ENCODE measurements around the gene JAKMIP3. TPM values are rescaled to one million over a fixed set of nuclear protein-coding genes. Genes with fewer than 3 reads are reported as not detected.

Gene JAKMIP3
- total RNA-seq, 6 experiments from 2014 or later, result 0.06 to 0.22 (median 0.18) TPM

DNA sequence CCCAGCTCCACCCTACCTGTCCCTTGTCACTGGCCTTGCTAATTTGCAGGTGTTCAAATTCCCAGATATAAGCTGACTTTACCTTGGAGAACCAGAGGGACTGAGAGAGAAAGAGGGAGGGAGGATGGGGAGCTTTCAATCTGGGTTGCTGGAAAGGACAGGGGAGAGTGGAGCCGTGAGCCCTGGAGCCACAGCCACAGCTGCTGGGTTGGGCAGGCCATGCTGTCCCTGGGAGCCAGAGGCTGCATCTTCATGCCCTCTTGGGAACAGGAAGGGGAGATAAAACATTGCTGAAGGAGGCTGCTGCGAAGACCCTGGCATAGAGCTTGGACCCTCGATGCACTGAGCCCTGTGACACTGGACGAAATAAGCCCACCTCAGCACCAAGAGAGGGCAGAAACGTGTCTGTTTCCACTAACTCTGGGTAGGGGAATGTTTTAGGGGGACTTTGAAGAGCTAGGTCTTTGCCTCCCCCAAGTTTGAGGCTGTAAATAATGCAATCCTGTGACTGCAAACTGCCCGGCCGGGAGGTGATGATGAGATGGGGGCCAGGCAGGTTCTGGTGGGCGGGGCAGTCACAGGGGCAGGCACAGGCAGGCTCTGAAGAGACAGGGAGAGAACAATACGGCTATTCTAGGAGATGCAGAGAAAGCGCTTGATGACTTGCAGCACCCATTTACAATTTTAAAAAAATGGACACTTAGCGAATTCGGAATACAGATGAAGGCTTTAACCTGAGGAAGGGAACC lies 5.8 kb upstream of the JAKMIP3 start:
- intact Hi-C loops (cut with DNase I), result no loop called here
- TF ChIP-seq, protein P1, sequence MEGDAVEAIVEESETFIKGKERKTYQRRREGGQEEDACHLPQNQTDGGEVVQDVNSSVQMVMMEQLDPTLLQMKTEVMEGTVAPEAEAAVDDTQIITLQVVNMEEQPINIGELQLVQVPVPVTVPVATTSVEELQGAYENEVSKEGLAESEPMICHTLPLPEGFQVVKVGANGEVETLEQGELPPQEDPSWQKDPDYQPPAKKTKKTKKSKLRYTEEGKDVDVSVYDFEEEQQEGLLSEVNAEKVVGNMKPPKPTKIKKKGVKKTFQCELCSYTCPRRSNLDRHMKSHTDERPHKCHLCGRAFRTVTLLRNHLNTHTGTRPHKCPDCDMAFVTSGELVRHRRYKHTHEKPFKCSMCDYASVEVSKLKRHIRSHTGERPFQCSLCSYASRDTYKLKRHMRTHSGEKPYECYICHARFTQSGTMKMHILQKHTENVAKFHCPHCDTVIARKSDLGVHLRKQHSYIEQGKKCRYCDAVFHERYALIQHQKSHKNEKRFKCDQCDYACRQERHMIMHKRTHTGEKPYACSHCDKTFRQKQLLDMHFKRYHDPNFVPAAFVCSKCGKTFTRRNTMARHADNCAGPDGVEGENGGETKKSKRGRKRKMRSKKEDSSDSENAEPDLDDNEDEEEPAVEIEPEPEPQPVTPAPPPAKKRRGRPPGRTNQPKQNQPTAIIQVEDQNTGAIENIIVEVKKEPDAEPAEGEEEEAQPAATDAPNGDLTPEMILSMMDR (IDR thresholded peaks at IDR 0.05), result no peak
- TF ChIP-seq POLR2A (IDR thresholded peaks at IDR 0.05), result no peak
- Histone ChIP-seq H3K4me3 (no peak overlapping the region), H3K36me3 (no peaks in the 10 kb centered on the region), H3K27ac (no peak overlapping the region), H3K9me3 (no peaks in the 10 kb centered on the region), H3K27me3 (no peaks in the 10 kb centered on the region), H3K4me1 (no peaks in the 10 kb centered on the region)
- WGBS (ENCODE audit: insufficient coverage, low coverage, low lambda C conversion rate, missing lambda C conversion rate), result 41% methylated on average over 11 of the region's 12 CpGs
- DNase-seq (peak in 2 of 3 donors; percentile 17 to 19), ATAC-seq (no peak)

DNA sequence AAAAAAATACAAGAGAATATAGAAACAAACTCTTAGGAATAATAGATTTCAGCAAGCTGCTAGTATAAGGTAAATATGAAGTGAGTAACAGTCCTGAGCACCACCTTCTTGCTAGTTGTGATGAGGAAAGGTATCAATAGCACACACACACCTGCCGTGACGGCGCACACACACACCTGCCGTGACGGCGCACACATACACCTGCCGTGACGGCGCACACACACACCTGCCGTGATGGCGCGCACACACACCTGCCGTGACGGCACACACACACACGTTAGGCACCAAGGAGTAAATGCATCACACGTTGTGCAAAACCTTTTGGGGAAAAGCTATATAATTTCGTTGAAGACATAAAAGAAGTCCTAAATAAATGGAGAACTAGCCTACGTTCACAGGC lies 4.7 kb upstream of the JAKMIP3 start:
- DNase-seq (peak in 1 of 3 donors; percentile 5), ATAC-seq (no peak)
- WGBS (ENCODE audit: insufficient coverage, low coverage, low lambda C conversion rate, missing lambda C conversion rate), result 81% methylated on average over 17 of the region's 18 CpGs
- Histone ChIP-seq H3K36me3 (no peaks in the 10 kb centered on the region), H3K4me3 (no peak overlapping the region), H3K9me3 (no peaks in the 10 kb centered on the region), H3K27me3 (no peaks in the 10 kb centered on the region), H3K4me1 (no peaks in the 10 kb centered on the region), H3K27ac (no peak overlapping the region)
- intact Hi-C loops (cut with DNase I), result no loop called here
- TF ChIP-seq, protein P1 (IDR thresholded peaks at IDR 0.05), result no peak
- no peak for TF ChIP-seq POLR2A (IDR thresholded peaks at IDR 0.05)

DNA sequence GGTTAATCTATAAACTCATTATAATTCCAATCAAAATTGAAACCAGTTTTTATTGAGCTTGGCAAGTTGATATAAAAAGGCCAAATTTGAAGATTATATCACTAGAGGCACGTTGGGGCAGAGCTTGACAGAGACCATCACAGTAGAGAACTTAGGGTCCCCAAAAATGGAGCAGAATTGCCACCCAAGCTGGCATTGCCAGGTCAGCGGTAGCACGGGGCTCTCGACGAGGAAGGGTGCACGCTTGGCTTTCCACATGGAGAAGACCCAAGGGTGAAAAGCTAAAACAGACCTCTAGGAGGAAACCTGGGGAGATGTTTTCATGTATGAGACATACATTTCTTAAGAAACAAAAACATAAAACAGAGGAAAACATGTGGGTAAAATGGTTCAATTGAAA lies 4.3 kb upstream of the JAKMIP3 start:
- TF ChIP-seq, protein P1 (IDR thresholded peaks at IDR 0.05), result no peak
- Histone ChIP-seq H3K27ac (no peak overlapping the region), H3K4me3 (no peak overlapping the region), H3K36me3 (no peaks in the 10 kb centered on the region), H3K27me3 (no peaks in the 10 kb centered on the region), H3K4me1 (peaks cover 0 to 4% (median 0%) of the 10 kb centered on the region in 4 donors), H3K9me3 (no peaks in the 10 kb centered on the region)
- 67% methylated on average over 2 of the region's 6 CpGs for WGBS (ENCODE audit: insufficient coverage, low coverage, low lambda C conversion rate, missing lambda C conversion rate)
- DNase-seq (peak in 1 of 3 donors; percentile 10), ATAC-seq (no peak)
- intact Hi-C loops (cut with DNase I), result no loop called here

DNA sequence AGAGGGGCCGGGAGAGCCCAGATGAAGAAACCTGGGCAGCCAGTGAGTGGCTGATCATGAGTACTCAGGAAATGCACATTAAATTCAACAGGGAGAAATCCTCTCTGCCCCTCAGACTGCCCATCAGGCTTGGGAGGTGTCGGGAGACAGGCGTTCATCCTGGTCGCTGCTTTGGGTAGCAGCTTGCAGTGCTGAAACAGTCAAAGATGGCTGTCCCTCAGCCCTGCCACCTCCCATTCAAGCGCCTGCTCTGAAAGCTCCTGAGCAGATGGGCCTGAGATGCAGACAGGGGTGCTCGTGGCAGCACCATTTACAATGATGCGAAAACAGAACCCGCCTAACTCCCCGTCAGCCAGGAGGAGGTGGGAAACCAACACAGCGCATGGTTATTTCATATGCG lies 3.6 kb upstream of the JAKMIP3 start:
- no peak for TF ChIP-seq POLR2A (IDR thresholded peaks at IDR 0.05)
- TF ChIP-seq, protein P1 (IDR thresholded peaks at IDR 0.05), result no peak
- no peaks in the 10 kb centered on the region for H3K27me3 ChIP-seq
- no peaks in the 10 kb centered on the region for H3K9me3 ChIP-seq
- WGBS (ENCODE audit: insufficient coverage, low coverage, low lambda C conversion rate, missing lambda C conversion rate), result 83% methylated on average over 4 of the region's 11 CpGs
- no peak overlapping the region for H3K27ac ChIP-seq
- DNase-seq, result peak in 2 of 3 donors; percentile 22 to 27
- no peak for ATAC-seq
- intact Hi-C loops (cut with DNase I), result no loop called here
- H3K36me3 ChIP-seq, result no peaks in the 10 kb centered on the region
- no peak overlapping the region for H3K4me3 ChIP-seq
- peaks cover 0 to 8% (median 0%) of the 10 kb centered on the region in 4 donors for H3K4me1 ChIP-seq
